K562 (cell line): ENCODE data around the gene PACS2. TPM values are rescaled to one million over a fixed set of nuclear protein-coding genes. Genes with fewer than 3 reads are reported as not detected.

Source experiments
- ATF7 ChIP-seq: fragments of 450-650 bp; IDR thresholded peaks from 2 replicates; pipeline ENCODE4 v1.7.1; 2014; ENCODE audit warnings: mild to moderate bottlenecking, moderate library complexity
- BRD9 ChIP-seq: fragments of 450-650 bp; IDR thresholded peaks from 2 replicates; pipeline ENCODE4 v1.6.1; 2018; ENCODE audit warnings: low read depth; ENCODE audit not compliant: partially characterized antibody
- BRF2 ChIP-seq: IDR thresholded peaks from 3 replicates; pipeline ENCODE4 v1.6.1; 2011; ENCODE audit warnings: borderline replicate concordance, mild to moderate bottlenecking; ENCODE audit not compliant: insufficient read length, insufficient read depth
- CAMTA2 ChIP-seq: fragments of 250-450 bp; sonication (Bioruptor Pico); conservative IDR thresholded peaks from 2 replicates; pipeline ENCODE4 v1.5.1; 2022
- CBX3 ChIP-seq, 2 experiments: IDR thresholded peaks; 1 replicate in 1 of 2; 2 replicates in 1 of 2; pipeline ENCODE4 v1.6.1; 2012; ENCODE audit warnings: inconsistent platforms in 2 of 2, low read length in 2 of 2, borderline replicate concordance in 1 of 2, control low read depth in 1 of 2
- FOXP1 ChIP-seq: sonication (generic); formaldehyde crosslinking; IDR thresholded peaks from 2 replicates; pipeline ENCODE4 v1.8.0; 2022; ENCODE audit warnings: mild to moderate bottlenecking, missing genetic modification reagents
- MCM2 ChIP-seq: fragments of 450-650 bp; IDR thresholded peaks from 2 replicates; pipeline ENCODE4 v1.6.1; 2017; ENCODE audit warnings: low read depth, mild to moderate bottlenecking
- NFIC ChIP-seq: fragments of 450-650 bp; IDR thresholded peaks from 2 replicates; pipeline ENCODE4 v1.6.1; 2017; ENCODE audit warnings: mild to moderate bottlenecking, inconsistent platforms
- NONO ChIP-seq, 2 experiments: fragments of 200-400 bp in 1 of 2; fragments of 450-650 bp in 1 of 2; formaldehyde crosslinking in 1 of 2; IDR thresholded peaks; 2 replicates each; pipeline ENCODE4 v1.6.1; 2017; ENCODE audit warnings: low read depth in 2 of 2, mild to moderate bottlenecking in 2 of 2, moderate library complexity in 2 of 2, low read length in 1 of 2
- NR1H2 ChIP-seq: sonication (generic); formaldehyde crosslinking; IDR thresholded peaks from 2 replicates; pipeline ENCODE4 v1.4.0; 2020; ENCODE audit warnings: mild to moderate bottlenecking, missing genetic modification reagents
- NR4A1 ChIP-seq, 2 experiments: fragments of 250-450 bp in 1 of 2; fragments of 450-650 bp in 1 of 2; sonication (Bioruptor Pico) in 1 of 2; IDR thresholded peaks; 2 replicates each; pipeline versions ENCODE4 v1.4.0 to v1.6.1; 2016 to 2020; ENCODE audit warnings: mild to moderate bottlenecking in 2 of 2, missing compliant biosample characterization in 1 of 2, missing genetic modification characterization in 1 of 2, moderate library complexity in 1 of 2
- OTX1 ChIP-seq: fragments of 450-650 bp; formaldehyde crosslinking; IDR thresholded peaks from 2 replicates; pipeline ENCODE4 v1.4.0; 2022; ENCODE audit warnings: mild to moderate bottlenecking
- PHB ChIP-seq: fragments of 250-450 bp; sonication (Bioruptor Pico); IDR thresholded peaks from 2 replicates; pipeline ENCODE4 v1.5.0; 2021
- RAD21 ChIP-seq, 2 experiments: fragments of 250-450 bp in 1 of 2; fragments of 450-650 bp in 1 of 2; sonication (Bioruptor Pico) in 1 of 2; formaldehyde crosslinking in 1 of 2; IDR thresholded peaks in 1 of 2; conservative IDR thresholded peaks in 1 of 2; 2 replicates each; pipeline versions ENCODE4 v1.4.0 to v1.8.0; 2020 to 2022; ENCODE audit warnings: mild to moderate bottlenecking in 2 of 2, moderate library complexity in 1 of 2
- SRSF9 ChIP-seq: fragments of 200-400 bp; formaldehyde crosslinking; IDR thresholded peaks from 2 replicates; pipeline ENCODE4 v1.6.1; 2017; ENCODE audit warnings: low read depth, low read length, borderline replicate concordance
- TBP ChIP-seq: optimal IDR thresholded peaks from 2 replicates; pipeline ENCODE3; 2011; ENCODE audit warnings: low read depth, low read length, improper control_type of control experiment
- TEAD2 ChIP-seq: fragments of 450-650 bp; IDR thresholded peaks from 2 replicates; pipeline ENCODE4 v1.6.1; 2016; ENCODE audit warnings: missing genetic modification characterization, control low read depth, missing compliant biosample characterization
- TEAD4 ChIP-seq, 2 experiments: sonication (generic) in 1 of 2; formaldehyde crosslinking in 1 of 2; IDR thresholded peaks; 2 replicates each; pipeline versions ENCODE4 v1.6.1 to v1.8.0; 2012 to 2022; ENCODE audit warnings: borderline replicate concordance in 1 of 2, inconsistent platforms in 1 of 2, low read length in 1 of 2, mild to moderate bottlenecking in 1 of 2, missing genetic modification reagents in 1 of 2
- TSC22D4 ChIP-seq: fragments of 450-650 bp; IDR thresholded peaks from 2 replicates; pipeline ENCODE4 v1.6.1; 2016; ENCODE audit warnings: missing genetic modification characterization, missing biosample characterization, control low read depth
- U2AF2 ChIP-seq: fragments of 200-400 bp; formaldehyde crosslinking; optimal IDR thresholded peaks from 2 replicates; pipeline ENCODE3; 2017; ENCODE audit warnings: low read depth, mild to moderate bottlenecking, low read length
- UBTF ChIP-seq, 2 experiments: IDR thresholded peaks; 2 replicates each; pipeline ENCODE4 v1.6.1; 2012; ENCODE audit warnings: improper control_type of control experiment in 2 of 2, low read depth in 2 of 2, low read length in 2 of 2, borderline replicate concordance in 1 of 2
- ZC3H11A ChIP-seq: IDR thresholded peaks from 2 replicates; pipeline ENCODE4 v1.6.1; 2012; ENCODE audit warnings: low read depth, low read length, improper control_type of control experiment
- ZNF133 ChIP-seq: fragments of 250-450 bp; sonication (Bioruptor Pico); IDR thresholded peaks from 2 replicates; pipeline ENCODE4 v1.4.0; 2020; ENCODE audit warnings: mild to moderate bottlenecking
- ZNF143 ChIP-seq: sonication (generic); formaldehyde crosslinking; IDR thresholded peaks from 2 replicates; pipeline ENCODE4 v1.9.0; 2022; ENCODE audit warnings: mild to moderate bottlenecking, missing genetic modification reagents
- ZNF444 ChIP-seq: fragments of 250-450 bp; sonication (Bioruptor Pico); IDR thresholded peaks from 2 replicates; pipeline ENCODE4 v1.4.0; 2020; ENCODE audit warnings: mild to moderate bottlenecking, moderate library complexity
- ZNF584 ChIP-seq: fragments of 200-800 bp; sonication (Bioruptor generic); IDR thresholded peaks from 2 replicates; pipeline ENCODE4 v1.6.1; 2016; ENCODE audit warnings: low read depth, mild to moderate bottlenecking, missing genetic modification characterization, missing compliant biosample characterization
- polyA plus RNA-seq, 8 experiments: library from polyadenylated mRNA; depleted of rRNA in 4 of 8; stranded (reverse) in 5 of 8; unstranded in 3 of 8; fragments of >200 nt; fragmentation: Nextera tagmentation in 2 of 8; fragmentation: Illumina TruSeq in 1 of 8; extraction: Ambion mirVana in 2 of 8; extraction: Trizol in 1 of 8; gene quantifications; 2 replicates each; pipeline versions ENCODE4 v1.2.1 to v1.2.3, GENCODE V29; 2011 to 2014; ENCODE audit warnings: inconsistent platforms in 1 of 8, missing spikeins in 1 of 8
- total RNA-seq, 7 experiments: library from RNA; depleted of rRNA in 6 of 7; stranded (reverse); fragments of >200 nt in 6 of 7; fragmentation: Illumina TruSeq in 2 of 7; extraction: Trizol in 2 of 7; gene quantifications; 2 replicates each; pipeline versions ENCODE4 v1.2.1 to v1.2.3, GENCODE V29; 2011 to 2021; ENCODE audit warnings: low replicate concordance in 1 of 7

Gene PACS2
- total and polyA plus RNA-seq, 9 of the 15 experiments (the other 6 are each of a cell fraction or from before 2014, with no cell fraction given) = 0.11 to 20.8 (median 9.9) TPM

GRCh38 chr14:105414456-105415371, 100.2 kb downstream of the PACS2 start (continued):
- TF ChIP-seq CBX3 (IDR thresholded peaks at IDR 0.05; ENCODE audit: borderline replicate concordance in 1 of 2, low read length in 2 of 2) = no peak
- no peak for TF ChIP-seq ZNF584 (CRISPR knock-in tag)
- no peak for TF ChIP-seq TEAD2 (tag)
- TF ChIP-seq BRD9 = no peak
- TF ChIP-seq NFIC = no peak
- no peak for TF ChIP-seq CAMTA2 (CRISPR knock-in tag)
- TF ChIP-seq NR1H2 (CRISPR knock-in tag) = no peak
- no peak for TF ChIP-seq ZNF444 (CRISPR knock-in tag)
- TF ChIP-seq SRSF9 = no peak
- TF ChIP-seq RAD21 (CRISPR knock-in tag; conservative IDR thresholded peaks at IDR 0.05 in 1 of 2, IDR thresholded peaks at IDR 0.05 in 1 of 2) = no peak
- TF ChIP-seq BRF2 = no peak
- no peak for TF ChIP-seq ZNF133 (CRISPR knock-in tag)
- no peak for TF ChIP-seq OTX1 (CRISPR knock-in tag)
- no peak for TF ChIP-seq ZC3H11A
- TF ChIP-seq ZNF143 (CRISPR knock-in tag) = peak; percentile 83
- no peak; the same call in 1 of the 2 replicates for TF ChIP-seq ATF7
- TF ChIP-seq TEAD4 (IDR thresholded peaks at IDR 0.05; ENCODE audit: low read length) = no peak
- no peak for TF ChIP-seq TEAD4 (CRISPR knock-in tag; IDR thresholded peaks at IDR 0.05; ENCODE audit: borderline replicate concordance)
- no peak for TF ChIP-seq U2AF2
- no peak for TF ChIP-seq TSC22D4 (tag)
- TF ChIP-seq TBP = no peak
- TF ChIP-seq UBTF (IDR thresholded peaks at IDR 0.05; ENCODE audit: borderline replicate concordance in 1 of 2, low read depth in 2 of 2, low read length in 2 of 2) = no peak
- TF ChIP-seq NR4A1 (CRISPR knock-in tag; IDR thresholded peaks at IDR 0.05) = no peak
- TF ChIP-seq NR4A1 (tag; IDR thresholded peaks at IDR 0.05) = no peak
- no peak for TF ChIP-seq NONO (IDR thresholded peaks at IDR 0.05; ENCODE audit: low read depth in 2 of 2, low read length in 1 of 2)
- no peak for TF ChIP-seq MCM2
- TF ChIP-seq PHB (CRISPR knock-in tag) = no peak
- TF ChIP-seq FOXP1 (CRISPR knock-in tag) = peak; percentile 76
